ENCODE measurements around the gene CDC42EP2.

CDC42EP2 gene

GRCh38 chr11:65356394-65356972 is 41.8 kb downstream of the CDC42EP2 start:
- DNase-seq (ENCODE audit: low read depth in 2 of 2) = no peak

- no peak for DNase-seq (ENCODE audit: low read depth in 2 of 2)
Observed at GRCh38 chr11:65357856-65358356, 43.2 kb downstream of the CDC42EP2 start.

- no peak for DNase-seq (ENCODE audit: low read depth in 2 of 2)
Observed at GRCh38 chr11:65362320-65362931, 47.8 kb downstream of the CDC42EP2 start.

- no peak for DNase-seq (ENCODE audit: low read depth in 2 of 2)
Observed at GRCh38 chr11:65362966-65363365, 48.3 kb downstream of the CDC42EP2 start.

GRCh38 chr11:65363770-65364169 is 49.1 kb downstream of the CDC42EP2 start:
- no peak for DNase-seq (ENCODE audit: low read depth in 2 of 2)

- DNase-seq (ENCODE audit: low read depth in 2 of 2) = no peak
Observed at GRCh38 chr11:65366340-65366773, 51.7 kb downstream of the CDC42EP2 start.

- DNase-seq (ENCODE audit: low read depth in 2 of 2) = no peak
Observed at GRCh38 chr11:65370659-65371049, 56.0 kb downstream of the CDC42EP2 start.

All from stimulated activated CD8-positive, alpha-beta memory T cell treated with anti-CD3 and anti-CD28 coated beads, Interleukin-7, amount 100 ng/mL, for 1 hour (primary cell).